ENCODE measurements around the gene DCDC2C.

The DCDC2C gene

GRCh38 chr2:3754280-3754679 lies 50.9 kb downstream of the DCDC2C start:
- no peak for FAIRE-seq
- no peak for DNase-seq (ENCODE audit: insufficient read length)
- no peak for TF ChIP-seq POLR2AphosphoS5 (IDR thresholded peaks at IDR 0.05; ENCODE audit: low read depth, low read length)
- no peak for TF ChIP-seq TAF1 (IDR thresholded peaks at IDR 0.05; ENCODE audit: borderline replicate concordance, low read depth, low read length)
- TF ChIP-seq POLR2A (IDR thresholded peaks at IDR 0.05; ENCODE audit: low read depth, low read length) = no peak

- FAIRE-seq = no peak
- TF ChIP-seq TAF1 (IDR thresholded peaks at IDR 0.05; ENCODE audit: borderline replicate concordance, low read depth, low read length) (no peak), POLR2A (IDR thresholded peaks at IDR 0.05; ENCODE audit: low read depth, low read length) (no peak)
- DNase-seq (ENCODE audit: insufficient read length) = no peak
These were observed 51.4 kb downstream of the DCDC2C start for GRCh38 chr2:3754795-3755194.

GRCh38 chr2:3755277-3755676 lies 51.9 kb downstream of the DCDC2C start:
- no peak for DNase-seq (ENCODE audit: insufficient read length)
- FAIRE-seq = peak; percentile 36
- TF ChIP-seq POLR2A (IDR thresholded peaks at IDR 0.05; ENCODE audit: low read depth, low read length) (no peak), TAF1 (IDR thresholded peaks at IDR 0.05; ENCODE audit: borderline replicate concordance, low read depth, low read length) (no peak), POLR2AphosphoS5 (IDR thresholded peaks at IDR 0.05; ENCODE audit: low read depth, low read length) (no peak)

- FAIRE-seq (no peak), DNase-seq (ENCODE audit: insufficient read length) (no peak)
- no peak for TF ChIP-seq POLR2A (IDR thresholded peaks at IDR 0.05; ENCODE audit: low read depth, low read length)
- TF ChIP-seq TAF1 (IDR thresholded peaks at IDR 0.05; ENCODE audit: borderline replicate concordance, low read depth, low read length) = no peak
- no peak for TF ChIP-seq POLR2AphosphoS5 (IDR thresholded peaks at IDR 0.05; ENCODE audit: low read depth, low read length)
These were observed 52.9 kb downstream of the DCDC2C start for GRCh38 chr2:3756306-3756705.

- no peak for DNase-seq (ENCODE audit: insufficient read length)
- FAIRE-seq = no peak
- no peak for TF ChIP-seq POLR2AphosphoS5 (IDR thresholded peaks at IDR 0.05; ENCODE audit: low read depth, low read length)
- no peak for TF ChIP-seq POLR2A (IDR thresholded peaks at IDR 0.05; ENCODE audit: low read depth, low read length)
- no peak for TF ChIP-seq TAF1 (IDR thresholded peaks at IDR 0.05; ENCODE audit: borderline replicate concordance, low read depth, low read length)
These were observed 55.5 kb downstream of the DCDC2C start for GRCh38 chr2:3758906-3759305.

GRCh38 chr2:3759331-3759730 lies 56.0 kb downstream of the DCDC2C start:
- FAIRE-seq (no peak), DNase-seq (ENCODE audit: insufficient read length) (no peak)
- TF ChIP-seq TAF1 (IDR thresholded peaks at IDR 0.05; ENCODE audit: borderline replicate concordance, low read depth, low read length) (no peak), POLR2AphosphoS5 (IDR thresholded peaks at IDR 0.05; ENCODE audit: low read depth, low read length) (no peak), POLR2A (IDR thresholded peaks at IDR 0.05; ENCODE audit: low read depth, low read length) (no peak)

GRCh38 chr2:3759761-3760160 lies 56.4 kb downstream of the DCDC2C start:
- FAIRE-seq = no peak
- no peak for DNase-seq (ENCODE audit: insufficient read length)
- TF ChIP-seq POLR2AphosphoS5 (IDR thresholded peaks at IDR 0.05; ENCODE audit: low read depth, low read length) = no peak
- TF ChIP-seq TAF1 (IDR thresholded peaks at IDR 0.05; ENCODE audit: borderline replicate concordance, low read depth, low read length) = no peak
- TF ChIP-seq POLR2A (IDR thresholded peaks at IDR 0.05; ENCODE audit: low read depth, low read length) = no peak

GRCh38 chr2:3761272-3761671 lies 57.9 kb downstream of the DCDC2C start:
- DNase-seq (ENCODE audit: insufficient read length) (no peak), FAIRE-seq (no peak)

GRCh38 chr2:3762771-3763447 lies 59.5 kb downstream of the DCDC2C start:
- FAIRE-seq (no peak), DNase-seq (ENCODE audit: insufficient read length) (no peak)
- TF ChIP-seq POLR2A (IDR thresholded peaks at IDR 0.05; ENCODE audit: low read depth, low read length) (no peak), POLR2AphosphoS5 (IDR thresholded peaks at IDR 0.05; ENCODE audit: low read depth, low read length) (no peak), TAF1 (IDR thresholded peaks at IDR 0.05; ENCODE audit: borderline replicate concordance, low read depth, low read length) (no peak)

More at GRCh38 chr2:3761272-3761671, 57.9 kb downstream of the DCDC2C start:
- TF ChIP-seq POLR2A (IDR thresholded peaks at IDR 0.05; ENCODE audit: low read depth, low read length) (no peak), TAF1 (IDR thresholded peaks at IDR 0.05; ENCODE audit: borderline replicate concordance, low read depth, low read length) (no peak), POLR2AphosphoS5 (IDR thresholded peaks at IDR 0.05; ENCODE audit: low read depth, low read length) (no peak)

GRCh38 chr2:3766824-3767223 lies 63.4 kb downstream of the DCDC2C start:
- DNase-seq (ENCODE audit: insufficient read length) = no peak
- no peak for FAIRE-seq
- TF ChIP-seq POLR2A (IDR thresholded peaks at IDR 0.05; ENCODE audit: low read depth, low read length) = no peak
- no peak for TF ChIP-seq POLR2AphosphoS5 (IDR thresholded peaks at IDR 0.05; ENCODE audit: low read depth, low read length)
- TF ChIP-seq TAF1 (IDR thresholded peaks at IDR 0.05; ENCODE audit: borderline replicate concordance, low read depth, low read length) = no peak

GRCh38 chr2:3768960-3769765 lies 65.8 kb downstream of the DCDC2C start:
- DNase-seq (ENCODE audit: insufficient read length) = no peak
- FAIRE-seq = no peak
- TF ChIP-seq POLR2A (IDR thresholded peaks at IDR 0.05; ENCODE audit: low read depth, low read length) (no peak), TAF1 (IDR thresholded peaks at IDR 0.05; ENCODE audit: borderline replicate concordance, low read depth, low read length) (no peak), POLR2AphosphoS5 (IDR thresholded peaks at IDR 0.05; ENCODE audit: low read depth, low read length) (no peak)

GRCh38 chr2:3769766-3770165 lies 66.4 kb downstream of the DCDC2C start:
- TF ChIP-seq POLR2A (IDR thresholded peaks at IDR 0.05; ENCODE audit: low read depth, low read length) (no peak), TAF1 (IDR thresholded peaks at IDR 0.05; ENCODE audit: borderline replicate concordance, low read depth, low read length) (no peak), POLR2AphosphoS5 (IDR thresholded peaks at IDR 0.05; ENCODE audit: low read depth, low read length) (no peak)
- no peak for FAIRE-seq
- no peak for DNase-seq (ENCODE audit: insufficient read length)

All from GM12892 (cell line).